Bronchial epithelial cell (primary cell): Measurements from ENCODE around the gene WDR91. TPM values are rescaled to one million over a fixed set of nuclear protein-coding genes. Genes with fewer than 3 reads are reported as not detected.
A peak's percentile ranks its signal among the peaks of the same experiment; 100 is the strongest.

ENCODE experiments used
- DNase-seq: peaks from one replicate; pipeline ENCODE4 v3.0.0-alpha.2; 2010; ENCODE audit warnings: low read depth
- FAIRE-seq: peaks from 2 replicates; lab custom pipeline; 2011; peaks lifted over from hg19 to GRCh38; lab: Jason Lieb, UNC
- H3K27me3 ChIP-seq: 2 replicates; pipeline ENCODE4 v1.5.1; 2011; ENCODE audit warnings: low read length; ENCODE audit not compliant: control insufficient read depth, insufficient read depth
- H3K36me3 ChIP-seq: 2 replicates; pipeline ENCODE4 v1.5.1; 2011; ENCODE audit warnings: low read length; ENCODE audit not compliant: control insufficient read depth, insufficient read depth
- H3K4me3 ChIP-seq: 2 replicates; pipeline ENCODE4 v1.5.1; 2011; ENCODE audit warnings: mild to moderate bottlenecking, low read depth, low read length, control low read depth
- total RNA-seq: library from RNA; depleted of rRNA; stranded (reverse); fragments of >200 nt; gene quantifications from 2 replicates; pipeline ENCODE4 v1.2.1, GENCODE V29; 2014
- TF ChIP-seq, protein P1 (sequence below): IDR thresholded peaks from 2 replicates; pipeline ENCODE4 v1.5.1; 2011; ENCODE audit warnings: mild to moderate bottlenecking, moderate library complexity, low read length, control low read depth, inconsistent platforms; ENCODE audit not compliant: insufficient read depth, severe bottlenecking

The WDR91 gene
- total RNA-seq, 1 donor from 2014 or later = 4.7 TPM

DNA sequence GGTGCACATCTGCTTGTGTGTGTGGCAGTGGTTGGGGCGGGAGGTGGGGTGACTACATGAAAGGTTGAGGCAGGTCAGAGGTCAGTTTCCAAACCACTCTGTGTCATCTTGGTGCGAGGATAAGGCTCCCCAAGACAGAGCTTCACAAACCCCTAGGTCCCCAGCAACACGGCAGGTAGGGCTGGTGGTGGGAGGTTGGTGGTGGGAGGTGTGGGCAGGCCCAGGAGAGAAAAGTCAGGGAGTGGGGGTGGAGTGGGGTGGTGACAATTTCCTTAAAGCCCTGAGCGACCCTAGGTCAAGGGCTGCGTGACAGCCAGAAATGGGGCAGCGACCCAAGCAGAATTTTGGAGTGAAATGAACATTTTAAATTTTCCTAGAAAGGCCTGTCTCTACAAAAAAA is 20.8 kb upstream of the WDR91 start:
- Histone ChIP-seq H3K36me3 (no peaks in the 10 kb centered on the region), H3K27me3 (no peaks in the 10 kb centered on the region), H3K4me3 (no peak overlapping the region)
- TF ChIP-seq, protein P1, sequence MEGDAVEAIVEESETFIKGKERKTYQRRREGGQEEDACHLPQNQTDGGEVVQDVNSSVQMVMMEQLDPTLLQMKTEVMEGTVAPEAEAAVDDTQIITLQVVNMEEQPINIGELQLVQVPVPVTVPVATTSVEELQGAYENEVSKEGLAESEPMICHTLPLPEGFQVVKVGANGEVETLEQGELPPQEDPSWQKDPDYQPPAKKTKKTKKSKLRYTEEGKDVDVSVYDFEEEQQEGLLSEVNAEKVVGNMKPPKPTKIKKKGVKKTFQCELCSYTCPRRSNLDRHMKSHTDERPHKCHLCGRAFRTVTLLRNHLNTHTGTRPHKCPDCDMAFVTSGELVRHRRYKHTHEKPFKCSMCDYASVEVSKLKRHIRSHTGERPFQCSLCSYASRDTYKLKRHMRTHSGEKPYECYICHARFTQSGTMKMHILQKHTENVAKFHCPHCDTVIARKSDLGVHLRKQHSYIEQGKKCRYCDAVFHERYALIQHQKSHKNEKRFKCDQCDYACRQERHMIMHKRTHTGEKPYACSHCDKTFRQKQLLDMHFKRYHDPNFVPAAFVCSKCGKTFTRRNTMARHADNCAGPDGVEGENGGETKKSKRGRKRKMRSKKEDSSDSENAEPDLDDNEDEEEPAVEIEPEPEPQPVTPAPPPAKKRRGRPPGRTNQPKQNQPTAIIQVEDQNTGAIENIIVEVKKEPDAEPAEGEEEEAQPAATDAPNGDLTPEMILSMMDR = no peak
- DNase-seq = no peak
- FAIRE-seq = peak; percentile 7

DNA sequence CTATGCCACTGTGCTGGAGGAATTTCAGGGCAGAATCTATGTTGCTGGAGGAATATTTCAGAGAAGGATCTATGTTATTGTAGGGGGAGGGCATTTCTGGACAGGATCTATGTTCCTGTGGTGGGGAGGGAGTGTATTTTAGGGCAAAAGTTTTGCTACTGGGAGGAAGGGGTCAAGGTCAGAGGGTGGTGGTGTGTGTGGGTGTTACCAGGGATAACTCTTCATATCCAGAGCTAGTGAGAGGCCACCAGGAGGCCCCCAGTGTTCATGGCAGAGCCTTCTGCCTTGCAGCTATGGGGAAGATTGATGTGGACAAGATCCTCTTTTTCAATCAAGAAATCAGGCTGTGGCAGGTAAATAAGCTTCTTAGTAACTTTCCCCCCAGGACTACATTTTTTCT is 20.4 kb upstream of the WDR91 start:
- Histone ChIP-seq H3K4me3 (no peak overlapping the region), H3K36me3 (no peaks in the 10 kb centered on the region), H3K27me3 (no peaks in the 10 kb centered on the region)
- DNase-seq (no peak), FAIRE-seq (no peak)
- TF ChIP-seq, protein P1 = no peak

DNA sequence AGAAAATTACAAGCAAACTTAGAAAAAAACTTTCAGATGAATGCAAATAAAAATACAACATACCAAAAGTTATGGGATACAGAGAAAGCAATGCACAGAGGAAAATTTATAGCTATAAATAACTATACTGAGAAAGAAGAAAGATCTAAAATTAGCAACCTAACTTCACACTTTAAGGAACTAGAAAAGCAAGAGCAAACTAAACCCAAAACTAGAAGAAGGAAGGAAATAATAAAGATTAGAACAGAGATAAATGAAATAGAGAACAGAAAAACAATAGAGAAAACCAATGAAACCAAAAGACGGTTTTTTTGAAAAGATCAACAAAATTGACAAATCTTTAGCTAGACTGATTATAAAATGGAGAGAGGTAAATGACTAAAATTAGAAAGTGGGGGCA is 12.7 kb upstream of the WDR91 start:
- H3K4me3 ChIP-seq = no peak overlapping the region
- DNase-seq = no peak
- H3K27me3 ChIP-seq = no peaks in the 10 kb centered on the region
- FAIRE-seq = no peak
- TF ChIP-seq, protein P1 = no peak
- no peaks in the 10 kb centered on the region for H3K36me3 ChIP-seq

DNA sequence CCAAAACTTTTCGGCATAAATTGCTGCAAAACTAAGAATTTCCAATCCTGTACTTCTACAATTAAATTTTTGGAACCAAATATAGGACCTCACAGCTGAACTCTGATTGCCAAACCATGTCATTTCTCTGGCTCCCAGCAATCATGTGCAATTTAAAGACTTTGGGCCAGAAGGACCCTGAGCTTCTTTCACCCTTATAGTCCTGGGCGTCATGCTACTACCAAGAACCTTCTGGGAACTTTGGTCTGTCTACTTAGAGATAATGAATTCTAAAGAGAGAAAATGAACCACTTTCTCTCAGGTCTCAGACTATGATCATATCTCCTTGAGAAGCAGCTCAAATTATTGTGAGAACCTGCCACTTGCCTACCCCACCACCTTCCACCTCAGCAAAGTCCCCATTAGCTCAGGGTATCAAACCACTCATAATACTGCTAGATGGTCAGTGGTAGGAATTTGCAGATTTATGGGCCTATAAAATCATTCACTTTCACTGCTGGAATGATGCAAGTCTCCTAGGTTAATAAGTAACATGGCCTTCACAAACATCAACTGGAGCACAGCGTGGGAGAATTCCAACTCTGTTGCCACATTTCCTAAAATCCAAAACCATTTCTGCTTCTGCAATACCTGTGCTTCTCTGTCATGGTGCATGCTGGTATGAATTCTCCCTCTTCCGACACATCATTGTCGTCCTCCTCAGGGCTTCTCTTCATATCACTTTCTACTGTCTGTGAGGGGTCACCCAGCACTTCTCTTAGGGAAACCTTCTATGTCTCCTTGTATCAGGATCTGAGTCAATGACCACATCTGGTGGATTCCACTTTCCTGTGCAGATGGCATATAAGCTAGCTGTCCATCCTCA is 6.6 kb upstream of the WDR91 start:
- DNase-seq (no peak), FAIRE-seq (no peak)
- H3K4me3 ChIP-seq = no peak overlapping the region
- TF ChIP-seq, protein P1 = no peak
- H3K36me3 ChIP-seq = no peaks in the 10 kb centered on the region
- no peaks in the 10 kb centered on the region for H3K27me3 ChIP-seq

DNA sequence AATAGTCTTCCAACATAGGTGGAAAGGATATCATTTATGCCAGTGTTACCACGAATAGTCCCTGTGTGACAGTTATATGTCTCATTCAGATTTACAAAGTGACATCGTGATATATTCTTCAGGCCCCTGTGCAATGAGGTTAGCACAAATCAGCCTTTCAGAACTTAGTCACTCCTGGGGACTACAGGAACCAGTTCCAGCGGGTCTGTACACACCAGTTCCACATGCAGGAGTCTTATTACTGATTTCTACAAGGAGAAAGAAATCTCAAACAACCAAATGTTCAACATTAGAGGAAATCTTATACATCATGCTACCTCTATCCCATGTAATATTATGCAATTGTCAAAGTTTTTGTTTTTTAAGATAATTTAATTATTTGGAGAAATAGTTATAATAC is 4.4 kb upstream of the WDR91 start:
- TF ChIP-seq, protein P1 = no peak
- no peaks in the 10 kb centered on the region for H3K36me3 ChIP-seq
- FAIRE-seq = no peak
- H3K27me3 ChIP-seq = no peaks in the 10 kb centered on the region
- peak; percentile 46 for DNase-seq
- no peak overlapping the region for H3K4me3 ChIP-seq

DNA sequence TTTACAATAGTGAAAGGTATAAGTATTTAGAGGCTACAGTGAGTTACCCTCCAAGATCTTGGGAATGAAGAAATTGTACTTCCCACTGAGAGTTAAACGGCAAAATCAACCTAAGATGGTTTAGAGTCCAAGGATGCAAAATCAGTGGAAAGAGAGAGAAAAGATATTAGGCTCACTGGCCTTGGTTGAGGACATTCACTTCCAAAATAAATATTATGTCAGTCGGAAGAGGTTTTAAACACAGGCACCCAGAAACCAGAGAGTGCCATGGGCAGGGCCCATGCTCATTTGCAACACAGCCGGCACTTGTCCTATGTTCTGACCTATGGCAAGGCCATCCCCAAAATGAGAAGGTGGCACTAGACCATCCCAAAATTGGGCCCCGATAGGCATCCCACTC is 3.9 kb upstream of the WDR91 start:
- FAIRE-seq = no peak
- Histone ChIP-seq H3K4me3 (no peak overlapping the region), H3K27me3 (no peaks in the 10 kb centered on the region), H3K36me3 (no peaks in the 10 kb centered on the region)
- no peak for DNase-seq
- TF ChIP-seq, protein P1 = no peak
